GM04504 (cell line): ENCODE measurements around the gene GGA2.

Experiments used
- DNase-seq: peaks from one replicate; pipeline ENCODE4 v3.0.0-alpha.2; 2012; ENCODE audit warnings: low read depth

Gene GGA2

GRCh38 chr16:23414731-23415130 lies 95.6 kb downstream of the GGA2 start:
- DNase-seq: no peak
